PC-9 (cell line): ENCODE data around the gene SLC35A1. TPM values are rescaled to one million over a fixed set of nuclear protein-coding genes. Genes with fewer than 3 reads are reported as not detected.

Source experiments
- BruUV-seq: library from RNA; stranded (reverse); fragments of 400-500 nt; replicated peaks from 2 replicates; lab custom pipeline; 2021; lab: Mats Ljungman, UMichigan
- CTCF ChIA-PET: fragments of 300-600 bp; sonication (Branson Sonifier 250); formaldehyde crosslinking; loops from one replicate; lab custom pipeline; 2022; ENCODE audit warnings: antibody characterized with exemption; lab: Charles Lee
- POLR2A ChIA-PET: fragments of 300-600 bp; sonication (Branson Sonifier 250); formaldehyde crosslinking; loops from one replicate; lab custom pipeline; 2022; ENCODE audit warnings: antibody characterized with exemption; ENCODE audit not compliant: unreplicated experiment; lab: Charles Lee
- DNase-seq, 2 experiments: peaks; one replicate each; pipeline versions ENCODE4 v3.0.0 to v3.0.0-alpha.2; 2015 to 2022; ENCODE audit warnings: mixed read lengths in 1 of 2
- H2AFZ ChIP-seq: fragments of 200-600 bp; sonication (generic); 2 replicates; pipeline ENCODE4 v1.8.1; 2017; ENCODE audit warnings: antibody characterized with exemption
- H3F3A ChIP-seq: fragments of 200-600 bp; sonication (generic); 2 replicates; pipeline ENCODE4 v1.8.1; 2017; ENCODE audit warnings: antibody characterized with exemption, mild to moderate bottlenecking, low read depth; ENCODE audit not compliant: insufficient read depth
- H3K27ac ChIP-seq: fragments of 200-600 bp; sonication (generic); 2 replicates; pipeline ENCODE4 v1.6.1; 2016; ENCODE audit warnings: mixed run types
- H3K27me3 ChIP-seq: fragments of 200-600 bp; sonication (generic); 2 replicates; pipeline ENCODE4 v1.6.1; 2016; ENCODE audit warnings: low read depth, mixed run types; ENCODE audit not compliant: insufficient read depth
- H3K36me3 ChIP-seq: fragments of 200-600 bp; sonication (generic); 2 replicates; pipeline ENCODE4 v1.6.1; 2016; ENCODE audit warnings: low read depth, mixed run types
- H3K4me1 ChIP-seq: fragments of 200-600 bp; sonication (generic); replicated peaks from 2 replicates; pipeline ENCODE4 v1.6.1; 2016; ENCODE audit warnings: mixed run types; ENCODE audit not compliant: insufficient read depth
- H3K4me2 ChIP-seq: fragments of 200-600 bp; sonication (generic); 2 replicates; pipeline ENCODE4 v1.6.1; 2017; ENCODE audit warnings: mixed run types
- H3K4me3 ChIP-seq: fragments of 200-600 bp; sonication (generic); 2 replicates; pipeline ENCODE4 v1.6.1; 2016; ENCODE audit warnings: mixed run types
- H3K79me2 ChIP-seq: fragments of 200-600 bp; sonication (generic); 2 replicates; pipeline ENCODE4 v1.6.1; 2017; ENCODE audit warnings: low read depth, mixed run types
- H3K9me2 ChIP-seq: fragments of 200-600 bp; sonication (generic); 2 replicates; pipeline ENCODE4 v1.8.1; 2017; ENCODE audit warnings: mild to moderate bottlenecking; ENCODE audit not compliant: insufficient read depth
- H3K9me3 ChIP-seq: fragments of 200-600 bp; sonication (generic); 2 replicates; pipeline ENCODE4 v1.8.1; 2016; ENCODE audit warnings: low read depth; ENCODE audit not compliant: insufficient read depth
- H4K20me1 ChIP-seq: fragments of 200-600 bp; sonication (generic); 2 replicates; pipeline ENCODE4 v1.8.1; 2017; ENCODE audit not compliant: insufficient read depth
- EZH2 ChIP-seq: fragments of 200-600 bp; sonication (generic); IDR thresholded peaks from 2 replicates; pipeline ENCODE4 v1.8.0; 2017; ENCODE audit warnings: antibody characterized with exemption, low read depth
- intact Hi-C: fragments of 100-400 bp; cut with micrococcal nuclease; formaldehyde crosslinking; loops from one replicate; pipeline ENCODE4 v1.10.0; 2022; ENCODE audit not compliant: unreplicated experiment
- total RNA-seq: library from RNA; stranded (reverse); gene quantifications from 2 replicates; pipeline ENCODE4 v1.2.3, GENCODE V29; 2021
- TF ChIP-seq, protein P1 (sequence below): fragments of 200-600 bp; sonication (generic); conservative IDR thresholded peaks from 2 replicates; pipeline ENCODE4 v1.6.1; 2017; ENCODE audit warnings: mixed run types, antibody characterized with exemption, mild to moderate bottlenecking, moderate library complexity

The SLC35A1 gene
- total RNA-seq, 1 experiment from 2014 or later, result 9.3 TPM

DNA sequence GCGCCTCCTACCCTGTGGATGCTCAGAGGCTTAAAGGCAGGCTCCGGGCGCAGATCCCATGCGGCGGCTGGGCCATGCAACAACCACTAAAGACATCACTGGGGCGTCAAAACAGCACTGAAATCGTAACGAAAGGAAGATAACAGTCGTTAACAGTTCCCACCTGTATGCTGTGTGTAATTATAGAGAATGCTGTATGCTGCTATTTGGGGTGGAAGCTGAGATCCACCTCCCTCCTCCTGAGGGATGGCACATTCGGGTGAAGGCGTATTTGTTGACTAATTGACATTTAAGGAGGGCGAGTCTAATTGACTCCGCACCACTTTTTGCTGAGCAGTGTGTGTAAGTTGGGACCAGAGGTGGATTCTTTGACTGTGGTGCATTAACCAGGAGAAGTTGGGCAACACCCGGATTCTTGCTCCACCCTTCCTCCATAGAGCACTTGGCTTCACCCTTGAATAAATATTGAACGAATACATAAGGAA, 687 bp downstream of the SLC35A1 start:
- Histone ChIP-seq H3K79me2 (no peaks in the 10 kb centered on the region), H2AFZ (peak overlapping the region; percentile 90), H3K4me2 (peak overlapping the region; percentile 84), H4K20me1 (no peaks in the 10 kb centered on the region), H3K9me3 (no peaks in the 10 kb centered on the region), H3K4me1 (peaks cover 8% of the 10 kb centered on the region), H3K27me3 (no peaks in the 10 kb centered on the region), H3K27ac (no peak overlapping the region), H3K9me2 (no peaks in the 10 kb centered on the region), H3K4me3 (peak overlapping the region; percentile 86), H3K36me3 (no peaks in the 10 kb centered on the region), H3F3A (no peaks in the 10 kb centered on the region)
- intact Hi-C loops, result loop anchor here (2.0 to 5.0 kb wide), 3 partner anchors 117 to 229 kb away; partner anchors contain the start of genes AKIRIN2, ORC3 and SMIM8
- DNase-seq, result peak in 1 of 2 experiments; percentile 8
- POLR2A ChIA-PET, result no interaction called here
- TF ChIP-seq, protein P1, sequence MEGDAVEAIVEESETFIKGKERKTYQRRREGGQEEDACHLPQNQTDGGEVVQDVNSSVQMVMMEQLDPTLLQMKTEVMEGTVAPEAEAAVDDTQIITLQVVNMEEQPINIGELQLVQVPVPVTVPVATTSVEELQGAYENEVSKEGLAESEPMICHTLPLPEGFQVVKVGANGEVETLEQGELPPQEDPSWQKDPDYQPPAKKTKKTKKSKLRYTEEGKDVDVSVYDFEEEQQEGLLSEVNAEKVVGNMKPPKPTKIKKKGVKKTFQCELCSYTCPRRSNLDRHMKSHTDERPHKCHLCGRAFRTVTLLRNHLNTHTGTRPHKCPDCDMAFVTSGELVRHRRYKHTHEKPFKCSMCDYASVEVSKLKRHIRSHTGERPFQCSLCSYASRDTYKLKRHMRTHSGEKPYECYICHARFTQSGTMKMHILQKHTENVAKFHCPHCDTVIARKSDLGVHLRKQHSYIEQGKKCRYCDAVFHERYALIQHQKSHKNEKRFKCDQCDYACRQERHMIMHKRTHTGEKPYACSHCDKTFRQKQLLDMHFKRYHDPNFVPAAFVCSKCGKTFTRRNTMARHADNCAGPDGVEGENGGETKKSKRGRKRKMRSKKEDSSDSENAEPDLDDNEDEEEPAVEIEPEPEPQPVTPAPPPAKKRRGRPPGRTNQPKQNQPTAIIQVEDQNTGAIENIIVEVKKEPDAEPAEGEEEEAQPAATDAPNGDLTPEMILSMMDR, result no peak
- TF ChIP-seq EZH2, result no peak
- CTCF ChIA-PET, result no interaction called here
- BruUV-seq, result TSS peak; percentile 55

DNA sequence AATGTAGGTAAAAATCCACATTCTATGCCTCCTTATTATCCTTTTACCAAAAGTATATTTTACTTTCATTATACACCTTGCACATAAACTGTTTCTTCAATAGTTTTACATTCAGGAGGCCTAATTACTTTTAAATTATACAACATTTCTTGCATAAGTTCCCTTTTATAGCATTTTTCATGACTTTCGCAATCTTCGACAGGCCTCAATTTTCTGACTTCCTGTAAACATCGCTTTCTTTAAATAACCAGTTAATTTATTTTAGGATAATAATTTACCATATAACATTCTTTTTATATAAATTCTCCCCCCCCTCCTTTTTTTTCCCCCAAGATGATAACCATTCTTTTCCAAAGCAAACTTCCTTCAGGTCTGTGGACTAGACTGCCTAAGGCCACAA, 9.2 kb downstream of the SLC35A1 start:
- Histone ChIP-seq H3K4me3 (no peak overlapping the region), H3K4me2 (no peak overlapping the region), H3K9me2 (no peaks in the 10 kb centered on the region), H2AFZ (no peak overlapping the region), H4K20me1 (no peaks in the 10 kb centered on the region), H3K79me2 (no peaks in the 10 kb centered on the region), H3F3A (no peaks in the 10 kb centered on the region), H3K9me3 (0 out of 2 replicates have a peak, but pooled peaks cover 3% of the 10 kb centered on the region), H3K4me1 (no peaks in the 10 kb centered on the region), H3K27me3 (no peaks in the 10 kb centered on the region), H3K27ac (no peak overlapping the region), H3K36me3 (no peaks in the 10 kb centered on the region)
- TF ChIP-seq, protein P1, result no peak
- TF ChIP-seq EZH2, result no peak
- BruUV-seq, result no TSS peak
- no peak for DNase-seq
- CTCF ChIA-PET, result no interaction called here
- POLR2A ChIA-PET, result no interaction called here
- intact Hi-C loops, result no loop called here

DNA sequence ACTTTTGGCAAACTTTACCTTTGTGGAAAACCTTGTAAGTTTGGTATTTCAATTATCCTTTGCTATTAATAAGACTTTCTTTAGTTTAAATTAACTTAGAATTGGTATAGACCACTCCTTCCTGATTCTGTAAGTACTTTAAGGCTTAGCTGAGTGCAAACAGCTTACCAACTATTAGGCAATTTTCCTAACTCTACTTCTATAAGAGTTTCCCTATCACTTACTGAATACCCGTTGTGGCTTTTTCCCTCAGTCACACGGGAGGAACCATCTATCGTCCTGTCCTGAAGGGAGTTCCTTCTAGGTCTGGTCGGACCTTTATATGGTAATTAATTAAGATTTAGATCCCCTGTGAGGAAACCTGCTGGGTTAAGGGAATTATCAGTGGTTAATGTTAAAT, 9.6 kb downstream of the SLC35A1 start:
- Histone ChIP-seq H2AFZ (no peak overlapping the region), H3K79me2 (no peaks in the 10 kb centered on the region), H3K36me3 (no peaks in the 10 kb centered on the region), H3K27me3 (no peaks in the 10 kb centered on the region), H3K4me2 (no peak overlapping the region), H3K27ac (no peak overlapping the region), H4K20me1 (no peaks in the 10 kb centered on the region), H3K4me3 (no peak overlapping the region), H3F3A (no peaks in the 10 kb centered on the region), H3K9me3 (0 out of 2 replicates have a peak, but pooled peaks cover 3% of the 10 kb centered on the region), H3K9me2 (no peaks in the 10 kb centered on the region), H3K4me1 (no peaks in the 10 kb centered on the region)
- intact Hi-C loops, result no loop called here
- DNase-seq, result no peak
- BruUV-seq, result no TSS peak
- ChIA-PET POLR2A (no interaction called here), CTCF (no interaction called here)
- TF ChIP-seq, protein P1, result no peak
- TF ChIP-seq EZH2, result no peak
